GM10248 (cell line): ENCODE data around the gene GALNT9.
"Not testable (repeated sequence)": the region's sequence is repeated elsewhere in the genome, so short reads cannot be mapped to it uniquely, and the experiment has no call there.

ENCODE experiments used
- CTCF ChIA-PET: fragments of 300-600 bp; sonication (Branson Sonifier 250); formaldehyde crosslinking; extraction: SDS; loops from one replicate; lab custom pipeline; 2021; ENCODE audit warnings: antibody characterized with exemption; lab: Yijun Ruan, JAX
- POLR2A ChIA-PET: fragments of 350-650 bp; sonication (Branson Sonifier 250); formaldehyde crosslinking; extraction: SDS; loops from one replicate; lab custom pipeline; 2020; ENCODE audit warnings: antibody characterized with exemption; lab: Yijun Ruan, JAX
- DNase-seq: peaks from one replicate; pipeline ENCODE4 v3.0.0; 2012; ENCODE audit errors: extremely low spot score
- TF ChIP-seq, protein P1 (sequence below): IDR thresholded peaks from 2 replicates; pipeline ENCODE4 v1.5.1; 2012; ENCODE audit warnings: mild to moderate bottlenecking, low read depth; ENCODE audit errors: extremely low read depth, missing control alignments, control extremely low read depth

Gene GALNT9

DNA sequence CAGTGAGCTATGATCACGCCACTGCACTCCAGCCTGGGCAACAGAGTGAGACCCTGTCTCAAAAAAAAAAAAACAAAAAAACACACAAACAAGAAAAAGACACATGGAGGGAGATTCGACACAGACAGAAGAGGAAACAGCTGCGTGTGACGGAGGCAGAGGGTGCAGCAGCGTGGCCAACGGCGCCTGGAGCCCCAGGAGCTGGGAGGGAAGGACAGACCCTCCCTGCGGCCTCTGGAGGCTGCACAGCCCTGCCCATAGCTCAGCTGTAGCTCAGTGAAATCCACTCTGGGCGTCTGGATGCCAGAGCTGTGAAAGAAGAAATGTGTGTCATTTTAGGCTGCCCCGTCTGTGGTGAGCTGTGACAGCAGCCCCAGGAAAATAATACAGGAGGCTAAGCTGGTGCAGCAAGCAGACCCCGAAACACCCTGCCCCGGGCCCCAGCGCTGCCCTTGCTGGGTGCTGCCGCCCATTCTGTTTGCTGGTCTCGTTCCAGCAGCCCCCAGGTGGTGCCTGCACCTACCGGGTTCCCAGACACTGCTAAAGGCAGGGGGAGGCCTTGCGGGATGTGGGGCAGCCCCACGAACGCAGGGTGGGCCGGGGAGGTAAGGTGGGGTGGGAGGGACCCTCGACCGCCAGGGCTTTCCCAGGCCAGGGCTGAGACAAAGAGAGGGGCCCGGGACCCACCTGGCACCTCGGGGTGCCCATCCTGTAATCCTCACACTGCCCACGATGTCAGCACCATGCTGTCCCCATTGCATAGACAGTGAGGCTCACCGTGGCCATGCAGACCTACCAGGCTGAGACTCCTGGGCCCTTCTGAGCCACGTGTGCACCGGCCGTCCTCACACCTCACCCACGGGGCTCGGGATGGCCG is 21.2 kb downstream of the GALNT9 start:
- no peak for DNase-seq
- TF ChIP-seq, protein P1, sequence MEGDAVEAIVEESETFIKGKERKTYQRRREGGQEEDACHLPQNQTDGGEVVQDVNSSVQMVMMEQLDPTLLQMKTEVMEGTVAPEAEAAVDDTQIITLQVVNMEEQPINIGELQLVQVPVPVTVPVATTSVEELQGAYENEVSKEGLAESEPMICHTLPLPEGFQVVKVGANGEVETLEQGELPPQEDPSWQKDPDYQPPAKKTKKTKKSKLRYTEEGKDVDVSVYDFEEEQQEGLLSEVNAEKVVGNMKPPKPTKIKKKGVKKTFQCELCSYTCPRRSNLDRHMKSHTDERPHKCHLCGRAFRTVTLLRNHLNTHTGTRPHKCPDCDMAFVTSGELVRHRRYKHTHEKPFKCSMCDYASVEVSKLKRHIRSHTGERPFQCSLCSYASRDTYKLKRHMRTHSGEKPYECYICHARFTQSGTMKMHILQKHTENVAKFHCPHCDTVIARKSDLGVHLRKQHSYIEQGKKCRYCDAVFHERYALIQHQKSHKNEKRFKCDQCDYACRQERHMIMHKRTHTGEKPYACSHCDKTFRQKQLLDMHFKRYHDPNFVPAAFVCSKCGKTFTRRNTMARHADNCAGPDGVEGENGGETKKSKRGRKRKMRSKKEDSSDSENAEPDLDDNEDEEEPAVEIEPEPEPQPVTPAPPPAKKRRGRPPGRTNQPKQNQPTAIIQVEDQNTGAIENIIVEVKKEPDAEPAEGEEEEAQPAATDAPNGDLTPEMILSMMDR: no peak
- POLR2A ChIA-PET: no interaction called here
- CTCF ChIA-PET: interaction anchor here (1.1 kb wide), 1 partner anchor 16 kb away, joined by 4 read pairs; no protein-coding TSS in a partner anchor

DNA sequence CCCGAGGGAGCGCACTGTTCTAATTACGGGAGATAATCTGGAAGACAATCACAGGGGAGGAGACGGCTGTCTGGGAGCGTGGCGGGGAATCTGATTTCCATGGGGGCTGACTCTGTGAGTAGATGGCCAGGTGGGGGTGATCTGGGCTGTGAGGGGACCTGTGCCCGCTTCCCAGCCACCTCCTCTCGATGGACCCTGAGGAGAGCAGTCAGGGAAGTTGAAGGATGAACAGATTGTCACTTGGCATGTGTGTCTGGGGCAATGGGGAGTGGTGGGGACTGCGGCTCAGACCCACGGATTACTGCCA is 22.6 kb downstream of the GALNT9 start:
- TF ChIP-seq, protein P1: no peak
- CTCF ChIA-PET: no interaction called here
- no peak for DNase-seq
- POLR2A ChIA-PET: no interaction called here

DNA sequence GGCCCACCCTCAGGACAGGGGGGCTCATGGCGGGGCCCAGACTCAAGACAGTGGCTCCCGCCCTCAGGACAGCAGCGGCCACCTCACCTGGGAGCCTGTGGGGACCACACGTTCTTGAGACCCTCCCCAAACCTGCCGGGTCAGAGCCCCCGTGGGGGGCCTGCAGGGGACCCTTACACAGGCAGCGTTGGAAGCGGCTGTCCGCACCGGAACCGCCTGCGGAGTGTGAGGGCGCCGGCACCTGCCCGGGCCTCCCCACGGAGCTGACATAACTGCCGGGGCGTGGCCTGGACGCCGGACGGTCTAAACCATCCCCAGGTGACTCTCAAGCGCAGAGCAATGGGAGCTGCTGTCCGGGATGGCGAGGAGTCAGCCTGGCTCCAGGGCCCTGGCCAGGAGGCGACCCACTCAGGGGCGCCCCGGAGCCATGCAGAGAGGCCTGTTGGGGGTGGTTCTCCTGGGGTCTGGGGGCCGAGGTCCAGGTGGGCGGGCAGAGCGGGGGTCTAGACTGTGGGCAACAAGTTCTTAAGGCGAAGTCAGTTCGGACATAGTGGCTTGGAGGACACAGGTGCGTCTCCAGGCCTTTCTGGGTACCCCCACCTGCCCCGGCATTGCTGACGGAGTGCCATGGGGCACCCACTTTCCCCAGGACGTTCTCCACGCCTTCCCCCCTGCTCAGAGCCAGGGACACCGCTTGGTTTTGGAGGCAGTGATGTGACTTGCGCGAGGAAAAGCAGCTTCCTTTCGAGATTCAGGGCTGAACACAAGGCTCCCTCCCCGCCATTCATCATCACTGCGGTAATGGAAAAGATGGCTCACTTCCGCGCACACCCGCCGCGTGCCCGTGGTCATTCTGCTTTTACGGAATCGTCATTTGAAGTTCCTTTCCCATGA is 23.2 kb downstream of the GALNT9 start:
- ChIA-PET POLR2A (no interaction called here), CTCF (no interaction called here)
- DNase-seq: no peak
- TF ChIP-seq, protein P1: no peak

DNA sequence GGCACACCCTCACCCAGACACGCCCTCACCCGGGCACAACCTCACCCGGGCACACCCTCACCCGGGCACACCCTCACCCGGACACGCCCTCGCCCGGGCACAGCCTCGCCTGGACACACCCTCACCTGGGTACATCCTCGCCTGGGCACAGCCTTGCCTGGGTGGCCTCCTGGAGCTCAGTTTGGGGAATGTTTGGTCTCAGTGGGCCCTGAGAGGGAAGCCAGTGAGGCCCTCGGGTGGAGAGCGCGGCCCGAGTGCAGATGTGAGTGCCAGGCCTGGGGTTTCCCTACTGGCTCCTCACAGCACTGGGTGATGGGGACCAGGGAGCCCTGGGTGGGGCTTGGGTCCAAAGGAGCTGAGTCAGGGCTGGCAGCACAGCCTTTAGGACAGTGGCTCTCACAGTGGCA is 23.8 kb downstream of the GALNT9 start:
- TF ChIP-seq, protein P1: no peak
- ChIA-PET CTCF (no interaction called here), POLR2A (no interaction called here)
- no peak for DNase-seq

DNA sequence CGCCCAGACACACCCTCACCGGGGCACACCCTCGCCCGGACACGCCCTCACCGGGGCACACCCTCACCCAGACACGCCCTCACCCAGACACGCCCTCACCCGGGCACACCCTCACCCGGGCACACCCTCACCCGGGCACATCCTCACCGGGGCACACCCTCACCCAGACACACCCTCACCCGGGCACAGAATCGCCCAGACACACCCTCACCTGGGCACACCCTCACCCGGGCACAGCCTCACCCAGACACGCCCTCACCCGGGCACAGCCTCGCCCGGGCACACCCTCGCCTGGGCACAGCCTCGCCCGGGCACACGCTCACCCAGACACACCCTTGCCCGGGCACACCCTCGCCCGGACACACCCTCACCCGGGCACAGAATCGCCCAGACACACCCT is 24.5 kb downstream of the GALNT9 start:
- DNase-seq, CTCF ChIA-PET, POLR2A ChIA-PET: not testable (repeated sequence)

DNA sequence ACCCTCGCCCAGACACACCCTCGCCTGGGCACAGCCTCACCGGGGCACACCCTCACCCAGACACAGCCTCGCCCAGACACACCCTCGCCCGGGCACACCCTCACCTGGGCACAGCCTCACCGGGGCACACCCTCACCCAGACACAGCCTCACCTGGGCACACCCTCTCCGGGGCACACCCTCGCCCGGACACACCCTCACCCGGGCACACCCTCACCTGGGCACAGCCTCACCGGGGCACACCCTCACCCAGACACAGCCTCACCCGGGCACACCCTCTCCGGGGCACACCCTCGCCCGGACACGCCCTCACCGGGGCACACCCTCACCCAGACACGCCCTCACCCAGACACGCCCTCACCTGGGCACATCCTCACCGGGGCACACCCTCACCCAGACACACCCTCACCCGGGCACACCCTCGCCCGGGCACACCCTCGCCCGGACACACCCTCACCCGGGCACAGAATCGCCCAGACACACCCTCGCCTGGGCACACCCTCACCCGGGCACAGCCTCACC is 25.5 kb downstream of the GALNT9 start:
- DNase-seq, CTCF ChIA-PET, POLR2A ChIA-PET: not testable (repeated sequence)

DNA sequence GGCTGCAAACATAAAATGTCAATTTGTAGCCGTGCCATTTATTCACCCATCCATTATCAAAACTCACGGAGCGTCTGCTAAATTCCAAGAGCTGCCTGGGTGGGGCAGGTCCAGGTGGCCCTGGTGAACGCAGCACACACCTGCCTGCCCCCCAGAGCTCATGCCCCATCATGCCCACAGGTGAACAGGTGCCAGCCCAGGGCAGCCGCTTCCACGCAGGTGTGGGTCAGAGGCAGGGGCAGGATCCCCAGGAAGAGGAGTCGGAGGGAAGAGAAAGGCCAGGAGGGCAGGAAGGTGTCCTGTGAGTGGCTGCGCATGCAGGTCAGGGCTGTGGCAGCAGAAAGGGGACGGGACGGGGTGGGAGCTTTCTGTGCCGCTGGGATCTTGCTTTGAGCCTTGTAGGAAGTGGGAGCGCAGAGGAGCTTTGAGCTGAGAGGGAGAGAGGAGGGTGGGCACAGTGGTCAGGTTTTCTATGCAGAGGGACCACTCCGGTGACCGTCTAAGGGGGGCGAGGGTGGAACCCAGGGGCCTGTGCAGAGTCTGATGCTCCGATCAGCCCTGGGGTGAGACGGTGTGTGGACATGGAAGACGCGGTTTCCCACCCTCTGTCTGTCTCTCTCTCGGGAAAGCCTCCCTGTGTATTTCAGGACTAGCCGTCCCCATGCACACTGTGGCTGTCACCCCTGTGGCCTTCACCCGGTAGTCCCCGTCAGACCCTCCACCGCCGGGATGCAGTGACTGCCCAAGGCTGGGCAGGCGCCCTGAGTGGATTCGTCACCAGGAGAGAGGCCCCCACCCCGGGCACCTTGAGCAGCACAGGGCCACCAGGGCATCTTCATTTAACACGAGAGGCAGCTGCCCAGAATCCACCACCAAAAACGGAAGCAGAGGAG is 26.7 kb downstream of the GALNT9 start:
- CTCF ChIA-PET: no interaction called here
- TF ChIP-seq, protein P1: no peak
- POLR2A ChIA-PET: no interaction called here
- no peak for DNase-seq
